Measurements from ENCODE around the gene MCIDAS.

GRCh38 chr5:55180016-55180415 is 47.1 kb downstream of the MCIDAS start:
- TF ChIP-seq REST (IDR thresholded peaks at IDR 0.05; ENCODE audit: low read depth) (no peak), POLR2A (IDR thresholded peaks at IDR 0.05; ENCODE audit: borderline replicate concordance, extremely low read depth, insufficient read depth, insufficient read length) (no peak), FOSL1 (IDR thresholded peaks at IDR 0.05; ENCODE audit: low read depth) (no peak), EZH2phosphoT487 (IDR thresholded peaks at IDR 0.05; ENCODE audit: borderline replicate concordance) (no peak), YY1 (IDR thresholded peaks at IDR 0.05; ENCODE audit: extremely low read depth, insufficient replicate concordance, low read depth, low read length) (no peak), CTCF (IDR thresholded peaks at IDR 0.05 in 2 of 3, conservative IDR thresholded peaks at IDR 0.05 in 1 of 3; ENCODE audit: borderline replicate concordance in 1 of 3, insufficient read depth in 1 of 3, low read depth in 2 of 3, low read length in 2 of 3) (no peak), MAX (IDR thresholded peaks at IDR 0.05) (no peak), CEBPB (IDR thresholded peaks at IDR 0.05; ENCODE audit: low read depth) (no peak), POLR2AphosphoS5 (IDR thresholded peaks at IDR 0.05; ENCODE audit: low read depth, low read length) (no peak), SIN3A (IDR thresholded peaks at IDR 0.05; ENCODE audit: low read depth) (no peak), EGR1 (IDR thresholded peaks at IDR 0.05; ENCODE audit: low read depth) (no peak), ZNF274 (IDR thresholded peaks at IDR 0.05; ENCODE audit: low read depth, low read length) (no peak)

Data from HCT116 (cell line).